HEK293T (cell line): Measurements from ENCODE around the gene NDUFV3.

ENCODE experiments used
- FOXA1 ChIP-seq: fragments of 450-650 bp; IDR thresholded peaks from 2 replicates; pipeline ENCODE4 v1.6.1; 2016; ENCODE audit warnings: mild to moderate bottlenecking
- SP1 ChIP-seq: fragments of 450-650 bp; IDR thresholded peaks from 2 replicates; pipeline ENCODE4 v1.6.1; 2017

GRCh38 chr21:42962380-42963007 lies 69.4 kb downstream of the NDUFV3 start:
- TF ChIP-seq SP1 (no peak), FOXA1 (no peak)
